GM19238 (cell line): Measurements from ENCODE around the gene RHEB.
"Not testable (repeated sequence)": the region's sequence is repeated elsewhere in the genome, so short reads cannot be mapped to it uniquely, and the experiment has no call there.

Source experiments
- DNase-seq: peaks from one replicate; pipeline ENCODE4 v3.0.0; 2011; ENCODE audit warnings: low spot score; ENCODE audit not compliant: insufficient read length

Gene RHEB, protein sequence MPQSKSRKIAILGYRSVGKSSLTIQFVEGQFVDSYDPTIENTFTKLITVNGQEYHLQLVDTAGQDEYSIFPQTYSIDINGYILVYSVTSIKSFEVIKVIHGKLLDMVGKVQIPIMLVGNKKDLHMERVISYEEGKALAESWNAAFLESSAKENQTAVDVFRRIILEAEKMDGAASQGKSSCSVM

DNA sequence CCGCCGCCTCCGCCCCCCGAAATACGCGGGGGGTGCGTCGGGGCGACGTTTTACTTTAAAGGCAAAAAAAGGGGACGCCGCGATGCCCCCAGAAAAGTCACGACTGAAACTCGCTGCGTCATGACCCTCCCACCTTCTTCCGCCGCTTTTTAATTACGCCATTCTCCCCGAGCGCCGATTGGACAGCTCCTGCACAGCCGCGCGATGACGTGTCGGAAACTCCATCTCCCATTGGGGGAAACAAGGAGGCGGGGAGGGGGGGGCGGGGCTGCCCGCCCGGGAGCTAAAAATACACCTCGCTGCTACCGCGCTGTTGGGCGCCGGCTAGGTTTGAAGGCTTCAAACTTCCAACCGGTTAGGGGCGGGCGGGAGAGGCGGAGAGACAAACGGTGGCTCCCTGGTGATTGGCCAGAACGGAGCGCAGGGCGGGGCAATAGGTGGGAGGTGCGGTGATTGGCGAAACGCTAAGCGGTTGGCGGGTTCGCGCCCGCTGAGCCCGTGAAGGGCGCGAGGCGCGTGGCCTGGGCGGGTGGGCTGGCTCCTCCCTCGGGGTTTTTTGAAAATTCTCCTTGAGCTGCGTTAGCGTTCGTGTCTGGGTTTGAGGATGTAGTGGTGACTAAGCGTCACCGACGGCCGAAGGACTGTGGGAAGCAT, at the start of gene RHEB:
Gene RHEB (minus strand): TSS at position 131 of the 654 bp plus-strand sequence. CDS start 384 bp downstream, outside the sequence.
- DNase-seq: peak; percentile 88

DNA sequence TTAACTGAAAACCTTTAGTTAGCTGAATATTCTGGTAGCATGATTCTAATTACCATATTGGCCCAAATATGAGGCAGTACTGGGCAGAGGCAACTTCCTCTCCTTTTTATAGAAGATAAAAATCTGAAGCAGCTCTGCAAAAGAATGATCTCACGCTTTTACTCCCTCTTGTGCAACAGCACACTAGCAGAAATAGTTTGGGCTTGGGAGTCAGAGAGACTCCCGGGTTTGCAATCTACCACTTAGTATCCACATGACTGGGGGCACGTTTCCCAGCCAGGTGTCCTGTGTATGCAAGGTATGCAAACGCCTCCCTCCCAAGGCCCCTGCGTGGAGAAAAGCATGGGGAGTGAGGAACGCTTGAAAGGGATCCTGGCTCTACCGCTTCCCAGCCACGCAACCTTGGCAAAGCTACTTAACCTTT, 47.2 kb upstream of the RHEB start:
- no peak for DNase-seq

- DNase-seq: no peak
These were observed 45.8 kb upstream of the RHEB start for GRCh38 chr7:151565541-151565940.

GRCh38 chr7:151560243-151560642, 40.5 kb upstream of the RHEB start:
- DNase-seq: no peak

GRCh38 chr7:151559557-151560183, 40.0 kb upstream of the RHEB start:
- no peak for DNase-seq

DNA sequence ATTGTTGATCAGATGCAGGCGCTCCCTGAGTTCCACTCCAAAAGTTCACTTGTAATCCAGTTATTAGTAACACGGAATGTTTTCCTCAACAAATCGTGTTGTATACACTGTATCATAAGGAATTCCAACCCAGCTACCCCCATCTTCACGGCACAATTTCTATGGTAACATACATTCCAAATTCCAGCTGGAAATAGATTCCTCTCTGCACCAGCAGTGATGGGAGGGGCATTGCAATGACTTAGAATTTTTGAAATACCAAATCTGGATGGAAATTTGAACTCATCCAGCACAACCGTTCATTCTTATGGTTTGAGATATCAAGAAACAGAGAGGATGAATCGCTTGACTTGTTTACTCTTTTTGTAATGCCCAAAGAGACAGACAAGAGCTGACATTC, 38.9 kb upstream of the RHEB start:
- no peak for DNase-seq

DNA sequence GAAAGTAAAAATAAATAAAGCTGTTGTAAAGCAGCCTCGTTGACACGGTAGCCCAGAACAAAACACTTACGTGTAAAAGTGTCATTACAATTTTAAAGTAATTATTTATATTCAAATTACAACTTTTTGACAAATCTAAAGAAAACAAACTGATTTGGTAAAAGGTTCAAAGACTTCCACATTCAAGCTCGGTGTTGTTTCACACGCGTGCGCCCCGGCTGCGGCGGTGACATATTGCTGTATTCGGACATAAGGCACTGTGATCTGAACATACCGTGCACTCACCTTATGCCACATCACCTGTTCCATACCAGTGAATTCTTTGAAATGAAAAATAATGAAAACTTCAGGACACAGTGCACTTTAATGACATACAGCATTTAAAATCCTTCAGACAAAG, 36.9 kb upstream of the RHEB start:
- no peak for DNase-seq

DNA sequence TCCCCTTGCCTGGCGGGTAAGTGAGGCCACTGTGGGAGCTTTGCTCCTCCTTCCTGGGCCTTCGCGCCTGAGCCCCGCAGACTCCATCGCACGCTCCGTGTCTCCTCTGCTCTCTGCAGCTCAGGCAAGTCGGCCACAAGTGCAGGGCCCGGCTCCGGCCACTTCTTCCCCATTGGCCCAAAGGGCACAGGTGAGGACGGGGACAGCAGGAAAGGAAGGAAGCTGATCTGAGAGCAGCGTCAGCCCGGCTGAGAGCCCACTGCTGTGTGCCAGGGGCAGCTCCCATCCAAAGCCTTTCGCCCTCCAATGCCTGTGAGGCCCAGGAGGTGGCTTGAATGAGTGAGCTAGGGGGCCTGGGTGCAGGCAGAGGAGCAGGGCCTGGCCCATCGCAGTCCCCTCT, 33.7 kb upstream of the RHEB start:
- DNase-seq: no peak

- no peak for DNase-seq
These were observed 32.8 kb upstream of the RHEB start for GRCh38 chr7:151552352-151553028.

- DNase-seq: no peak
These were observed 32.1 kb upstream of the RHEB start for GRCh38 chr7:151551820-151552219.

DNA sequence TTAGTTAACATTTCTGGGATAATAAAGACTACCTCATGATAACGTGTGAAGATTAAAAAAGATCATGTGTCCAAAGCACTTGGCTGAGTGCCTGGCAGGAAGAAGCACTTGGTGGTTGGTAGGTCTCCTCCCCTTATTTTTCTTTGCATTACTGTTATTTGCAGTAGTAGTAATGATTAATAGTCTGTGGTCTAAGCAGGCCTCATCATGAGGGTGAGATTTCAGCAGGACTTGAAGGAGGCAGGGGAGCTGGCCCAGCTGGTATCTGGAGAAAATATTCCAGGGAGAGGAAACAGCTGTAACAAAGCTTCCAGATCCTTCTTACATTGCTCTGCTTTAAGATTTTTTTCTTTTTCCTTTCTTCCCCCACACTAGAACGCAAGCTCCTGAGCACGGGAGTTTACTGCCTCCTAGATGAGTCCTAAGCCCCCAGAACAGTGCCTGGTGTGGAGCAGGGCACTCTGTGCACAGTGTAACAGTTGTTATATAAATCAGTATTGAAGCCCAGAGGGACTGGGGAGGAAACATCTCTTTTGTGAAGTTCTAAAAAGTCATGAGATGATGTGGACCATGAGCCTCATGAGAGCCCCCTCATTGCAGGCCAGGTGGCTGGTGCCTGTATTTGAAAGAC, 31.1 kb upstream of the RHEB start:
- no peak for DNase-seq

DNA sequence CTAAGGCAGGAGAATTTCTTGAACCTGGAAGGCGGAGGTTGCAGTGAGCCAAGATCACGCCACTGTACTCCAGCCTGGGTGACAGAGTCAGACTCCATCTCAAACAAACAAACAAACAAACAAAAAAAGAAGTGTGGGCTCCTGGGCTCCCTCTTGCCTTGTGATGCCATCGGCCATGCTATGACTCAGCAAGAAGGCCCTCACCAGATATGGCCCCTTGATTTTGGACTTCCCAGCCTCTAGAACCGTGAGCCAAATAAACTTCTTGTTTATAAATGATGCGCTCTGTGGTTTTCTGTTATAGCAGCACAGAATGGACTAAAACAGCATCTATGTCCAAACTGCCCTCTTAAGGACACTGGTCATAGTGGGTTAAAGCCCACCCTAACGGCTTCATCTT, 29.9 kb upstream of the RHEB start:
- no peak for DNase-seq

GRCh38 chr7:151549083-151549482, 29.4 kb upstream of the RHEB start:
- no peak for DNase-seq

GRCh38 chr7:151544183-151544582, 24.5 kb upstream of the RHEB start:
- DNase-seq: no peak

- no peak for DNase-seq
These were observed 23.0 kb upstream of the RHEB start for GRCh38 chr7:151542606-151543130.

GRCh38 chr7:151541709-151542499, 22.2 kb upstream of the RHEB start:
- no peak for DNase-seq

DNA sequence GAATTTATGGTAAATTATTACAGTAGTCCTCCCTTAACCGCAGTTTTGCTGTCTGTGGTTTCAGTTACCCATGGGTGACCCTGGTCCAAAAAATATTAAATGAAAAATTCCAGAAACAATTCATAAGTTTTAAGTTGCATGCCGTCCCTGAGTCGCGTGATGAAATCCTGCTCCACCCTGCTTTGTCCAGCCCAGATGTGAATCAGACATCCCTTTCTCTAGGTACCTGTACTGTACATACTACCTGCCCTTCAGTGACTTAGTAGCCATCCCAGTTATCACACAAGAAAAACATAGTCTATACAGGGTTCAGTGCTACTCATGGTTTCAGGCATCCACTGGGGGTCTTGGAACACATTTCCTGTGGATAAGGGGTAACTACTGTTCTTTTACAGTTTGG, 20.5 kb upstream of the RHEB start:
- DNase-seq: no peak

GRCh38 chr7:151539088-151539671, 19.5 kb upstream of the RHEB start:
- DNase-seq: no peak

GRCh38 chr7:151537818-151538561, 18.3 kb upstream of the RHEB start:
- DNase-seq: no peak

GRCh38 chr7:151536178-151536577, 16.5 kb upstream of the RHEB start:
- DNase-seq: not testable (repeated sequence)
